HFF-Myc (cell line): Measurements from ENCODE around the gene MORN1.

ENCODE experiments used
- DNase-seq: peaks from one replicate; pipeline ENCODE4 v3.0.0-alpha.2; 2011; ENCODE audit warnings: low read depth; ENCODE audit errors: extremely low read depth
- H3K4me3 ChIP-seq: replicated peaks from 2 replicates; pipeline ENCODE4 v1.5.1; 2011; ENCODE audit warnings: low read depth, mild to moderate bottlenecking, control low read depth, low read length
- TF ChIP-seq, protein P1 (sequence below): IDR thresholded peaks from 2 replicates; pipeline ENCODE4 v1.5.1; 2012; ENCODE audit warnings: mild to moderate bottlenecking, low read depth, low read length, control low read depth; ENCODE audit errors: missing control alignments

MORN1 gene

GRCh38 chr1:2396476-2396875 is 5.1 kb upstream of the MORN1 start:
- TF ChIP-seq, protein P1, sequence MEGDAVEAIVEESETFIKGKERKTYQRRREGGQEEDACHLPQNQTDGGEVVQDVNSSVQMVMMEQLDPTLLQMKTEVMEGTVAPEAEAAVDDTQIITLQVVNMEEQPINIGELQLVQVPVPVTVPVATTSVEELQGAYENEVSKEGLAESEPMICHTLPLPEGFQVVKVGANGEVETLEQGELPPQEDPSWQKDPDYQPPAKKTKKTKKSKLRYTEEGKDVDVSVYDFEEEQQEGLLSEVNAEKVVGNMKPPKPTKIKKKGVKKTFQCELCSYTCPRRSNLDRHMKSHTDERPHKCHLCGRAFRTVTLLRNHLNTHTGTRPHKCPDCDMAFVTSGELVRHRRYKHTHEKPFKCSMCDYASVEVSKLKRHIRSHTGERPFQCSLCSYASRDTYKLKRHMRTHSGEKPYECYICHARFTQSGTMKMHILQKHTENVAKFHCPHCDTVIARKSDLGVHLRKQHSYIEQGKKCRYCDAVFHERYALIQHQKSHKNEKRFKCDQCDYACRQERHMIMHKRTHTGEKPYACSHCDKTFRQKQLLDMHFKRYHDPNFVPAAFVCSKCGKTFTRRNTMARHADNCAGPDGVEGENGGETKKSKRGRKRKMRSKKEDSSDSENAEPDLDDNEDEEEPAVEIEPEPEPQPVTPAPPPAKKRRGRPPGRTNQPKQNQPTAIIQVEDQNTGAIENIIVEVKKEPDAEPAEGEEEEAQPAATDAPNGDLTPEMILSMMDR = no peak
- DNase-seq = no peak
- H3K4me3 ChIP-seq = no peak overlapping the region

- no peak overlapping the region for H3K4me3 ChIP-seq
- no peak for DNase-seq
- TF ChIP-seq, protein P1 = no peak
Measured at GRCh38 chr1:2396059-2396458, 4.7 kb upstream of the MORN1 start.

- TF ChIP-seq, protein P1 = no peak
- no peak overlapping the region for H3K4me3 ChIP-seq
- no peak for DNase-seq
Measured at GRCh38 chr1:2395245-2395644, 3.9 kb upstream of the MORN1 start.

GRCh38 chr1:2394761-2395160 is 3.4 kb upstream of the MORN1 start:
- TF ChIP-seq, protein P1 = no peak
- DNase-seq = no peak
- H3K4me3 ChIP-seq = no peak overlapping the region

- no peak for DNase-seq
- no peak overlapping the region for H3K4me3 ChIP-seq
- TF ChIP-seq, protein P1 = no peak
Measured at GRCh38 chr1:2394220-2394619, 2.9 kb upstream of the MORN1 start.

- TF ChIP-seq, protein P1 = no peak
- peak overlapping the region; percentile 93 for H3K4me3 ChIP-seq
- DNase-seq = no peak
Measured at GRCh38 chr1:2393471-2393877, 2.1 kb upstream of the MORN1 start.

GRCh38 chr1:2392686-2393085 is 1.3 kb upstream of the MORN1 start:
- TF ChIP-seq, protein P1 = no peak
- H3K4me3 ChIP-seq = peak overlapping the region; percentile 93
- no peak for DNase-seq
